WERI-Rb-1 (cell line): Measurements from ENCODE around the gene TTYH1.

Experiments
- DNase-seq: peaks from one replicate; pipeline ENCODE4 v3.0.0-alpha.2; 2020
- H3K27ac ChIP-seq: fragments of 250-450 bp; sonication (Bioruptor Pico); 2 replicates; pipeline ENCODE4 v1.5.1; 2020; ENCODE audit warnings: mild to moderate bottlenecking, moderate library complexity
- H3K27me3 ChIP-seq: fragments of 250-450 bp; sonication (Bioruptor Pico); 2 replicates; pipeline ENCODE4 v1.5.1; 2021; ENCODE audit warnings: mild to moderate bottlenecking, low read depth, moderate library complexity; ENCODE audit not compliant: insufficient read depth, severe bottlenecking
- H3K36me3 ChIP-seq: fragments of 250-450 bp; sonication (Bioruptor Pico); 2 replicates; pipeline ENCODE4 v1.5.1; 2020; ENCODE audit warnings: mild to moderate bottlenecking, moderate library complexity
- H3K4me3 ChIP-seq: 2 replicates; pipeline ENCODE4 v1.5.1; 2011; ENCODE audit warnings: low read depth, mild to moderate bottlenecking, control low read depth, low read length
- H3K9me3 ChIP-seq: fragments of 250-450 bp; sonication (Bioruptor Pico); 2 replicates; pipeline ENCODE4 v1.5.1; 2021; ENCODE audit warnings: mild to moderate bottlenecking, moderate library complexity; ENCODE audit not compliant: severe bottlenecking
- CTCF ChIP-seq: IDR thresholded peaks from 2 replicates; pipeline ENCODE4 v1.5.1; 2011; ENCODE audit warnings: low read depth, mild to moderate bottlenecking, control low read depth, inconsistent platforms, low read length

The TTYH1 gene

DNA sequence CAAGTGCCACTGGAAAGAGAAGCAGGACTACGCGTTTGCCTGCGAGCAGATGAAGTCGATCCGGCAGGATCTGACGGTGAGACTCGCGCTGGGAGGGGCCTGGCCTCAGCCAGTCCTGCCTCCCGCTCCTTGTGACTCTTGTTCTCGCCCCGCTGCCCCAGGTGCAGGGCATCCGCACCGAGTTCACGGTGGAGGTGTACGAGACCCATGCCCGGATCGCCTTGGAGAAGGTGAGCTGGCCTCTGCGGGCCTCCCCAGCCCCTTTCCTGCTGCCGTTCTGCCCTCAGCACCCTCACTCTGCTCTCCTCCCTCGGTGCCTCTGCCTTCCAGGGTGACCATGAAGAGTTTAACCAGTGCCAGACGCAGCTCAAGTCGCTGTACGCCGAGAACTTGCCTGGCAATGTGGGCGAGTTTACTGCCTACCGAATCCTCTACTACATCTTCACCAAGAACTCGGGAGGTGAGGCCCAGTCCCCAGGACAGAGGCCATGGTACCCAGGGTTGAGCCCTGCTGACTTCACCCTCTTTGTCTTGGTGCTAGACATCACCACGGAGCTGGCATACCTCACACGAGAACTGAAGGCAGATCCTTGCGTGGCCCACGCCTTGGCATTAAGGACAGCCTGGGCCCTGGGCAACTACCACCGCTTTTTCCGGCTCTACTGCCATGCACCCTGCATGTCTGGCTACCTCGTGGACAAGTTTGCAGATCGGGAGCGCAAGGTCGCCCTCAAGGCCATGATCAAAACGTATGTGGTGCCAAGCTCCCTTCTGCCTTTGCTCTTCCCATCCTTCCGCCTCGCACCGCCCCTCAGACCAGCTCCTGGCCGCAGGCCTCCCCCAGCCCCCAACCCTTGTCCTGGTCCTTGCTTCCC lies 42.7 kb downstream of the TTYH1 start:
- peaks cover 87% of the 10 kb centered on the region for H3K36me3 ChIP-seq
- H3K27ac ChIP-seq: no peak overlapping the region

GRCh38 chr19:54458648-54459281 lies 43.5 kb downstream of the TTYH1 start:
- no peaks in the 10 kb centered on the region for H3K27me3 ChIP-seq
- H3K4me3 ChIP-seq: no peak overlapping the region
- no peak overlapping the region for H3K27ac ChIP-seq
- peaks cover 80% of the 10 kb centered on the region for H3K36me3 ChIP-seq
- no peak for DNase-seq
- no peak for TF ChIP-seq CTCF
- no peaks in the 10 kb centered on the region for H3K9me3 ChIP-seq

More for the DNA sequence above, 42.7 kb downstream of the TTYH1 start:
- H3K4me3 ChIP-seq: no peak overlapping the region
- no peak for TF ChIP-seq CTCF
- DNase-seq: no peak
- no peaks in the 10 kb centered on the region for H3K9me3 ChIP-seq
- H3K27me3 ChIP-seq: no peaks in the 10 kb centered on the region

DNA sequence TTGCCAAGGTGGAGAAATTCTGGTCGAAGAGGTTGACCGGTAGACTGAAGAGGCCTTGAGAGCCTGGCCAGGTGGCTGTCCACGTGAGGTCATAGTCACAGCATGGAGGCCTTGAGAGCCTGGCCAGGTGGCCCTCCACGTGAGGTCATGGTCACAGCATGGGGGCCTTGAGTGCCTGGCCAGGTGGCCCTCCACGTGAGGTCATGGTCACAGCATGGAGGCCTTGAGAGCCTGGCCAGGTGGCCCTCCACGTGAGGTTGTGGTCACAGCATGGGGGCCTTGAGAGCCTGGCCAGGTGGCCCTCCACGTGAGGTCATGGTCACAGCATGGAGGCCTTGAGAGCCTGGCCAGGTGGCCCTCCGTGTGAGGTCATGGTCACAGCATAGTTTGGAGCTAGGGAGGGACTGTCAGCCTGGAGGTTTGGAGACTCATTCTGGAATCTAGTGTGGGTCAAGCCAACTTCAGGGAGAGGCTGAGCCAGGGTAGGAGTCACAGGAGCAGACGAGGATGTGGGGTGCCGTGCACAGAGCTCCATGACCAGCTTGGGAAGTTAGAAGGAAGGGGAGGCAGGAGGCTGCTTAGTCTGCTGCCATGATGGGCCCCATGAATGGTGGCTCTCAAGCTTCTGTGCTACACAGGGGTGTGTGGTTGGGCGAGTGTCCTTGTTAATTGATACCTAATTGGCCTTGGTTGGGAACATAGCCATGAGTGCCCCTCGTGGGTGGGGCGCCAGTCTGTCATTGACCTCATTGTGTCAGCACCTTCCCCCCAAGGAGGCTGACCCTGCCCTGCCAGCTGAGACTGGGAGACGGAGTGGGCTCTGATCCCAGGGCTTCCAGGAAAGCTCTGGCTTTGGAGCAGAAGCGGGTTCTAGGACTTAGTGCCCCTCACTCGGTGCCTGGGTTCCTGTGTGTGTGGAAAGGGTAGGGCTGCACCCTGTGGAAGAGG lies 44.3 kb downstream of the TTYH1 start:
- H3K27me3 ChIP-seq: no peaks in the 10 kb centered on the region
- H3K36me3 ChIP-seq: peaks cover 72% of the 10 kb centered on the region
- H3K27ac ChIP-seq: no peak overlapping the region
- no peaks in the 10 kb centered on the region for H3K9me3 ChIP-seq
- no peak for DNase-seq
- H3K4me3 ChIP-seq: no peak overlapping the region
- no peak for TF ChIP-seq CTCF

DNA sequence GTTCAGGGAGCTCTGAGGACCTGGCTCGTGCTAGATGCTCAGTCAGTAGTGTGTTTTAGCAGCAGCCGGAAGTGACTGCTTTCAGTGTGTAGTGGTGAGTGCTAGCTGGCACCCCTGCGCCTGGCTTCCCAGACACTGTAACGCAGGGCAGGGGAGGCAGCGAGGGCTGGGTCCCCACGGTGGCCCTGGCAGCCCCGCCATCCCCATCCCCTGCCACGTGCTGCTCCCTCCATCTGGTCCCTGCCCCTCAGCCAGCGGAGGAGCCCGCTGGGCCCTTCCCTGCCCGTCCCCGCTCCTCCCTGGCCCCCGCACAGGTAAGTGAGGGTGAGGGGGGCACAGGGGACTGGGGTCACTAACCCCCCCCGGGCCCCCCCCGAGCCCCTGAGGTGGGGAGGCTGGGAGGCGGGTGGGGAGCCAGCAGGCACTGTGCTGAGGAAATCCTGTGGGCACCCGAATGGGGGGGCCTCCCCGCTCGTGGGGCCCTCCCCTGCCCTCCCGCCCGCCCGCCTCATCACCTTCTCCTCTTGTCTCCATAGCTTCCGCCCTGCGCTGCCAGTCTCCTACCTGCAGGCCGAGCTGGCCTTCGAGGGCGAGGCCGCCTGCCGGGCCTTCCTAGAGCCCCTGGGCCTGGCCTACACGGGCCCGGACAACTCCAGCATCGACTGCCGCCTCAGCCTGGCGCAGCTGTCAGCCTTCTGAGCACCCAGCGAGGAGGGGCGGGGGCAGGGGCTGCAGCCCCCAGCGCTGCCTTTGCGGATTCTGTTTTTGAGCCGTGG lies 45.2 kb downstream of the TTYH1 start:
- Histone ChIP-seq H3K36me3 (peaks cover 63% of the 10 kb centered on the region), H3K4me3 (no peak overlapping the region), H3K27ac (no peak overlapping the region), H3K27me3 (no peaks in the 10 kb centered on the region), H3K9me3 (no peaks in the 10 kb centered on the region)
- no peak for TF ChIP-seq CTCF
- DNase-seq: no peak

- Histone ChIP-seq H3K9me3 (no peaks in the 10 kb centered on the region), H3K27me3 (no peaks in the 10 kb centered on the region), H3K27ac (no peak overlapping the region), H3K4me3 (no peak overlapping the region), H3K36me3 (peaks cover 55% of the 10 kb centered on the region)
- no peak for DNase-seq
- TF ChIP-seq CTCF: no peak
These were observed 45.9 kb downstream of the TTYH1 start for GRCh38 chr19:54461210-54461609.
